ENCODE measurements around the gene EFCAB14. TPM values are rescaled to one million over a fixed set of nuclear protein-coding genes. Genes with fewer than 3 reads are reported as not detected.

Gene EFCAB14, protein sequence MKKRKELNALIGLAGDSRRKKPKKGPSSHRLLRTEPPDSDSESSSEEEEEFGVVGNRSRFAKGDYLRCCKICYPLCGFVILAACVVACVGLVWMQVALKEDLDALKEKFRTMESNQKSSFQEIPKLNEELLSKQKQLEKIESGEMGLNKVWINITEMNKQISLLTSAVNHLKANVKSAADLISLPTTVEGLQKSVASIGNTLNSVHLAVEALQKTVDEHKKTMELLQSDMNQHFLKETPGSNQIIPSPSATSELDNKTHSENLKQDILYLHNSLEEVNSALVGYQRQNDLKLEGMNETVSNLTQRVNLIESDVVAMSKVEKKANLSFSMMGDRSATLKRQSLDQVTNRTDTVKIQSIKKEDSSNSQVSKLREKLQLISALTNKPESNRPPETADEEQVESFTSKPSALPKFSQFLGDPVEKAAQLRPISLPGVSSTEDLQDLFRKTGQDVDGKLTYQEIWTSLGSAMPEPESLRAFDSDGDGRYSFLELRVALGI
- 50.1 and 55.3 TPM in 2 replicates for total RNA-seq

DNA sequence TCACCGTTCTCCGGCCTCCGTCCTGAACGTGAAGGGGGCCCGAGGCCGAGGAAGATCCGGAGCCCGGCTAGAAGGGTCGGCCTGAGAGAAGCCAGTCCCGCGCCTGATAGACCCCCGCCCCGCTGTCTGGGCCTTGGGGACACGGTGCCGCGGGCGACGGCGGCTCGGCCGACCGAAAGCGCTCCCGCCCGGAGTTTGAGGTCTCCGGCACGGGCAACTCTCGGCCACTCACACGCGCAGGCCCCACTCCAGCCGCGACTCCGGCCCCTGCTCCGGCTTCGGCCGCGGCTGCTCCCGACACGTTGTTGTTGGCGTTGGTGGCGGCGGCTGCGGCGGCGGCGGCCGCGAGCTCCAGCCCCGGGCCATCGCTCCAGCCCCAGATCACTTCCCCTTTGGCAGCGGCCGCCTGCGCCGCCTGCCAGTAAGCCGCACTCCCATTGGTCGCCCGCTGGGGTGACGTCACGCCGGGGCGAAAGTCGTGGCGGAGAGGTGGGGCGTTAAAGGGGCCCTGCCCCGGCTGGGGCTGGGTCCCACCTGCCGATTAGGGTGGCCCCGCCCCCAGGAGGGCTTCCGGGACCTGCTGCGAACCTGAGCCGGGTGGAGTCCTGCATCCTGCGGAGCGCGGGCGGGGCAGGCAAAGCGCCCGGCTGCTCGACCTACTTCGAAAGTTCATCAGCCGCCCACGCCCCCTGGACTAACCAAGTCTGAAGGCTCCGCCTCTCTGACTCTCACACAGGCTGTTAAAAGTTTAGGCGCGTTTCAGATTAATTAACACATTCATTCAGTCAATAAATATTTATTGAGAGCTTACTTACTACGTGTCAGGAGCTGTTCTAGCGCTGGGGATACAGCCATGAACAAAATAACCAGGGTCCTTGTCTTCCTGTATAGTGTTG lies at the start of gene EFCAB14:
Gene EFCAB14 (minus strand): TSS at position 388 of the 896 bp plus-strand sequence. CDS start 1,027 bp downstream, outside the sequence.

DNA sequence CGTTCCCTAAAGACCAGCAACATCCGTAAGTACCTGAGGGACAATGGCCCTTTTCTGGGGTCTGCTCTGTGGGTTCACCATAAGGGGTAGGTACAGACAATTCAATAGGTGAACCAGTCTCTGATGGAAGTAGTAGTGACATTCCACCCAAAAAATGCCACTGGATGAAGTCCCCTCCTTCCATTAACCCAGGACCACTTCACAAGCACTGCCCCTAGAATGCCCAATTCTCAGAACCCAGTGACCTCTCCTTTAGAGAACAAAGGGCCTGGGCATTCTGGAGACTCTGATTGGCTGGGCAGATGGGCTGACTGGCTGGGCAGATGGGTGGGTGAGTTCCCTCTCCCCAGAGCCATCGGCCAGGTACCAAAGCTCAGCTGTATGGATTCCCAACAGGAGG lies 47.4 kb downstream of the EFCAB14 start, which contains the start of gene TEX38:
Gene TEX38 (plus strand): TSS at position 301 of the 400 bp plus-strand sequence. CDS start 81 bp downstream, at position 382.

DNA sequence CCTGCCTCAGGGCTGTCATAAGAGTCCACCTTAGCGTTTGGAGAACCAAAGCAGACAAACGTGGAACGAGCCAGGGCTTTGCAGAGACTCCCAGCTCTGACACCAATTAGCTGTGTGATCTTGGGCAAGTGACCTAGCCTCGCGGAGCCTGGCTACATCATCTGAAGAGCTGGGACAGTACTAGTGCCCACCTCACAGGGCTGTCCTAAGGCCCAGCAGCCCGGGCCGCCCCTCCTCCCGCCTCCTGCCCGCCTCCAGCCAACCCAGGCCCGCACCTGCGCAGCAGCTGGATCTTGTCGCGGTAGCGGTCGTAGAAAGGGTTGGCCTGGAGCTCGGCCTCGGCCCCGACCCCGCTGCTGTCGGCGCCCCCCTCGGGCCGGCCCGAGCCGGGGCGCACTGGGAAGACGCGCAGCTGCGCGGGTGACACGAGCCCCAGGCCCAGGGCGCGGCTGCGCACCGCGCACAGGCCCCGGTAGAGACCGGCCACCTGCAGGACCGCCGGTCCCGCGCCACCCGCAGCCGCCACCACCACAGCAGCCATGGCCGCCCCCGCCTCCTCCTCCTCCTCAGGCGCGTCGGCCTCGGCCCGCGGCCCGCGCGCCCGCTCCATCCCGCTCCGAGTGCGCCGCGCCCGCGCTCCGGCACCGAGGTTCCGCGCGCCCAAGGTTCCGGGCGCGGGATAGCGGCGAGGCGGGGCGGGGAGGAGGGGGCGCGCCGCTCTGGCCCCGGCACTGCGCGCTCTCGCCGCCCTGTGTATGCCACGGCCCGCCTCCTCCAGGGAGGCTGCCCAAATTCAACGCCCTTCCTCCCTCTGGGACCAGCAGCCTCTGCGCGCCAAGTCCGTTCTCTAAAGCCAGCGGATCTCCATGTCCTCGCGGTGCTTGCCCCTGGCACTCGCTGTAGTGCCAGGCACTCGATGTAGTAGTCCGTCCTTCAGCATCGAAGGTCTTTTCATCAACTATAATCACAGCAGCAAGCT lies 50.8 kb downstream of the EFCAB14 start, which contains the start of gene ATPAF1:
Gene ATPAF1 (minus strand): TSS at position 583 of the 979 bp plus-strand sequence. CDS start 42 bp downstream, at position 541.

Other genes starting within 250 kb of the EFCAB14 start
- not detected in 2 replicates for gene DMBX1, start 229.3 kb downstream of the EFCAB14 start, total RNA-seq
- gene KNCN, start 167.5 kb downstream of the EFCAB14 start, total RNA-seq: not detected in 2 replicates
- gene MKNK1, start 114.8 kb downstream of the EFCAB14 start, total RNA-seq: 16.2 and 21.6 TPM in 2 replicates
- 7.3 and 11.4 TPM in 2 replicates for gene MOB3C, start 102.3 kb downstream of the EFCAB14 start, total RNA-seq
- 34.3 and 37.2 TPM in 2 replicates for gene ATPAF1, start 50.8 kb downstream of the EFCAB14 start, total RNA-seq
- gene TEX38, start 47.3 kb downstream of the EFCAB14 start, total RNA-seq: not detected in 2 replicates
- gene CYP4B1, start 79.9 kb upstream of the EFCAB14 start, total RNA-seq: not detected in 2 replicates
- gene CYP4A11, start 222.4 kb upstream of the EFCAB14 start, total RNA-seq: not detected in 2 replicates